Upper lobe of left lung (tissue), 6 donors: ENCODE measurements around the gene ACP4. TPM values are rescaled to one million over a fixed set of nuclear protein-coding genes. Genes with fewer than 3 reads are reported as not detected.
"Not testable (repeated sequence)": the region's sequence is repeated elsewhere in the genome, so short reads cannot be mapped to it uniquely, and the experiment has no call there.

ENCODE experiments used
- ATAC-seq, 2 donors: fragments of 200-7000 bp; cut with Tn5 transposase; one replicate each; pipeline ENCODE4 v1.9.1; 2022; ENCODE audit warnings: mild to moderate bottlenecking in 2 of 2, moderate library complexity in 2 of 2; ENCODE audit not compliant: low FRiP score in 2 of 2
- DNase-seq, 2 donors: peaks; one replicate each; pipeline ENCODE4 v3.0.0-alpha.2; 2019 to 2020
- H3K27ac ChIP-seq, 4 donors: fragments of 200-600 bp; sonication (generic); one replicate each; pipeline ENCODE4 v1.5.1; 2016 to 2019
- H3K27me3 ChIP-seq, 4 donors: fragments of 200-600 bp; sonication (generic); one replicate each; pipeline ENCODE4 v1.5.1; 2017 to 2019
- H3K36me3 ChIP-seq, 4 donors: fragments of 200-600 bp; sonication (generic); one replicate each; pipeline ENCODE4 v1.5.1; 2016 to 2019
- H3K4me1 ChIP-seq, 4 donors: fragments of 200-600 bp; sonication (generic); one replicate each; pipeline ENCODE4 v1.5.1; 2018 to 2019
- H3K4me3 ChIP-seq, 4 donors: fragments of 200-600 bp; sonication (generic); one replicate each; pipeline ENCODE4 v1.5.1; 2017 to 2019; ENCODE audit warnings: mild to moderate bottlenecking in 2 of 4, moderate library complexity in 1 of 4
- H3K9me3 ChIP-seq, 4 donors: fragments of 200-600 bp; sonication (generic); one replicate each; pipeline ENCODE4 v1.5.1; 2018 to 2019
- EP300 ChIP-seq, 4 donors: sonication (generic); formaldehyde crosslinking; IDR thresholded peaks; one replicate each; pipeline ENCODE4 v1.5.1; 2017; ENCODE audit warnings: antibody characterized with exemption in 4 of 4, control low read depth in 2 of 4
- POLR2A ChIP-seq, 4 donors: fragments of 450-650 bp; IDR thresholded peaks; one replicate each; pipeline ENCODE4 v1.5.1; 2016 to 2017; ENCODE audit warnings: antibody characterized with exemption in 4 of 4, mild to moderate bottlenecking in 2 of 4
- POLR2AphosphoS5 ChIP-seq, 2 donors: sonication (generic); formaldehyde crosslinking; IDR thresholded peaks; one replicate each; pipeline ENCODE4 v1.5.1; 2017; ENCODE audit warnings: antibody characterized with exemption in 2 of 2
- WGBS, 2 donors: methylation state at CpG; one replicate each; pipeline ENCODE4 v1.1.5; 2017 to 2018; 5-methylcytosine and 5-hydroxymethylcytosine counted together
- total RNA-seq, 6 donors: library from RNA; depleted of rRNA in 4 of 6; stranded (reverse); fragments of >200 nt in 4 of 6; gene quantifications; one replicate each; pipeline versions ENCODE4 v1.1.0 to v1.2.1, GENCODE V29; 2016 to 2021
- TF ChIP-seq, protein P1 (sequence below), 6 experiments: fragments of 450-650 bp in 4 of 6; fragments of 200-600 bp in 2 of 6; sonication (generic) in 2 of 6; IDR thresholded peaks; one replicate each; pipeline ENCODE4 v1.5.1; 2016 to 2019; ENCODE audit warnings: antibody characterized with exemption in 6 of 6
- donor health status: DM: no; HTN: no; CAD: no; lungs with moderate emphysema.
- donor health status: DM: no; HTN: yes; CAD: no; lungs with severe emphysema.

The ACP4 gene
- total RNA-seq, 6 donors from 2014 or later: not detected

GRCh38 chr19:50803633-50804419, 13.6 kb downstream of the ACP4 start:
- Histone ChIP-seq H3K4me1 (peaks cover 13 to 25% (median 20%) of the 10 kb centered on the region in 4 donors), H3K27me3 (no peaks in the 10 kb centered on the region), H3K9me3 (no peaks in the 10 kb centered on the region), H3K36me3 (peaks cover 4 to 26% (median 16%) of the 10 kb centered on the region in 4 donors), H3K4me3 (peak overlapping the region; percentile 85 to 100 (median 94)), H3K27ac (peak overlapping the region; percentile 89 to 97 (median 96))
- peak in 1 of 2 donors; percentile 2 for ATAC-seq
- TF ChIP-seq, protein P1, sequence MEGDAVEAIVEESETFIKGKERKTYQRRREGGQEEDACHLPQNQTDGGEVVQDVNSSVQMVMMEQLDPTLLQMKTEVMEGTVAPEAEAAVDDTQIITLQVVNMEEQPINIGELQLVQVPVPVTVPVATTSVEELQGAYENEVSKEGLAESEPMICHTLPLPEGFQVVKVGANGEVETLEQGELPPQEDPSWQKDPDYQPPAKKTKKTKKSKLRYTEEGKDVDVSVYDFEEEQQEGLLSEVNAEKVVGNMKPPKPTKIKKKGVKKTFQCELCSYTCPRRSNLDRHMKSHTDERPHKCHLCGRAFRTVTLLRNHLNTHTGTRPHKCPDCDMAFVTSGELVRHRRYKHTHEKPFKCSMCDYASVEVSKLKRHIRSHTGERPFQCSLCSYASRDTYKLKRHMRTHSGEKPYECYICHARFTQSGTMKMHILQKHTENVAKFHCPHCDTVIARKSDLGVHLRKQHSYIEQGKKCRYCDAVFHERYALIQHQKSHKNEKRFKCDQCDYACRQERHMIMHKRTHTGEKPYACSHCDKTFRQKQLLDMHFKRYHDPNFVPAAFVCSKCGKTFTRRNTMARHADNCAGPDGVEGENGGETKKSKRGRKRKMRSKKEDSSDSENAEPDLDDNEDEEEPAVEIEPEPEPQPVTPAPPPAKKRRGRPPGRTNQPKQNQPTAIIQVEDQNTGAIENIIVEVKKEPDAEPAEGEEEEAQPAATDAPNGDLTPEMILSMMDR (IDR thresholded peaks at IDR 0.05): no peak
- no peak for TF ChIP-seq POLR2A (IDR thresholded peaks at IDR 0.05)
- TF ChIP-seq EP300 (IDR thresholded peaks at IDR 0.05): no peak
- TF ChIP-seq POLR2AphosphoS5 (IDR thresholded peaks at IDR 0.05): no peak
- peak in 1 of 2 donors; percentile 88 for DNase-seq
- 0 to 1% methylated on average over 39 to 40 of the region's 40 CpGs for WGBS, 2 donors

GRCh38 chr19:50804420-50805272, 14.4 kb downstream of the ACP4 start:
- ATAC-seq (peak; percentile 99), DNase-seq (peak; percentile 96 to 99)
- WGBS, 2 donors: 0 to 3% methylated on average over 17 to 62 of the region's 62 CpGs
- peaks cover 4 to 18% (median 9%) of the 10 kb centered on the region in 4 donors for H3K36me3 ChIP-seq
- H3K27ac ChIP-seq: peak overlapping the region; percentile 89 to 97 (median 96)
- peak; percentile 63 to 66 for TF ChIP-seq POLR2AphosphoS5 (IDR thresholded peaks at IDR 0.05)
- peak; percentile 8 to 83 (median 64) for TF ChIP-seq POLR2A (IDR thresholded peaks at IDR 0.05)
- TF ChIP-seq, protein P1 (IDR thresholded peaks at IDR 0.05): peak in 3 of 6 experiments; percentile 8 to 30 (median 10)
- TF ChIP-seq EP300 (IDR thresholded peaks at IDR 0.05): no peak
- H3K27me3 ChIP-seq: no peaks in the 10 kb centered on the region
- peaks cover 13 to 25% (median 20%) of the 10 kb centered on the region in 4 donors for H3K4me1 ChIP-seq
- peak overlapping the region; percentile 85 to 100 (median 94) for H3K4me3 ChIP-seq
- H3K9me3 ChIP-seq: no peaks in the 10 kb centered on the region

DNA sequence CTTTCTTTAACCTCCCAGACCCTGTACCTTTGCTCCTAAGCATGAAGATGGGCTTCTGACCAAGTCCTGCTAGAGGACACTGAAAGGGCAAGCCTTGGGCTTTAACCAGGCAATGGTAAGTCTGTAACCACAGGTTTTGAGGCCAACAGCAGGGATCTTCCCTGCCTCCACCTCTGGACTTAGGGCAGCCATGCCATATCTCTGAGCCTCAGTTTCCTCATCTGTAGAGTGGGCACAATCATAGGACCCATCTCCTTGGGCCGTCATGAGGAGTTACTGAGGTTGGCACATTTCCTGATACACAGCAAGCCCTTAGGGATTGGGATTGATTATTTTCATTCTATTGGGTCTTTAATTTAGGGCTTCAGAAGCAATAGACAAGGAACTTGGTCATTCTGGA, 18.6 kb downstream of the ACP4 start:
- no peaks in the 10 kb centered on the region for H3K27me3 ChIP-seq
- 63% methylated on average over 1 of the region's 1 CpG; no CpG with 5 or more reads in 1 of the 2 donors for WGBS, 2 donors
- H3K4me1 ChIP-seq: peaks cover 0 to 10% (median 7%) of the 10 kb centered on the region in 4 donors
- DNase-seq (no peak), ATAC-seq (no peak)
- TF ChIP-seq EP300 (IDR thresholded peaks at IDR 0.05) (no peak), POLR2A (IDR thresholded peaks at IDR 0.05) (no peak), POLR2AphosphoS5 (IDR thresholded peaks at IDR 0.05) (no peak)
- TF ChIP-seq, protein P1 (IDR thresholded peaks at IDR 0.05): no peak
- no peak overlapping the region for H3K27ac ChIP-seq
- no peaks in the 10 kb centered on the region for H3K9me3 ChIP-seq
- no peak overlapping the region for H3K4me3 ChIP-seq
- H3K36me3 ChIP-seq: no peaks in the 10 kb centered on the region

DNA sequence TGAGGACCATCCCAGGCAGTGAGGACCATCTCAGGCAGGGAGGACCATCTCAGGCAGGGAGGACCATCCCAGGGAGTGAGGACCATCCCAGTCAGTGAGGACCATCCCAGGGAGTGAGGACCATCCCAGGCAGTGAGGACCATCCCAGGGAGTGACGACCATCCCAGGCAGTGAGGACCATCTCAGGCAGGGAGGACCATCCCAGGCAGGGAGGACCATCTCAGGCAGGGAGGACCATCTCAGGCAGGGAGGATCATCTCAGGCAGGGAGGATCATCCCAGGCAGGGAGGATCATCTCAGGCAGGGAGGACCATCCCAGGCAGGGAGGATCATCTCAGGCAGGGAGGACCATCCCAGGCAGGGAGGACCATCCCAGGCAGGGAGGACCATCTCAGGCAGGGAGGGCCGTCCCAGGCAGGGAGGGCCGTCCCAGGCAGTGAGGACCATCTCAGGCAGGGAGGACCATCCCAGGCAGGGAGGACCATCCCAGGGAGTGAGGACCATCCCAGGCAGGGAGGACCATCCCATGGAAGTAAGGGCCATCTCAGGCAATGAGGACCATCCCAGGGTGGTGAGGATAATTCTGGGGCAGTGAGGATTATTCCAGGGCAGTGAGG, 21.5 kb downstream of the ACP4 start:
- no CpG with 5 or more reads among the region's 3 CpGs for WGBS, 2 donors

GRCh38 chr19:50812474-50812873, 22.3 kb downstream of the ACP4 start:
- Histone ChIP-seq H3K4me1 (no peaks in the 10 kb centered on the region), H3K36me3 (no peaks in the 10 kb centered on the region), H3K4me3 (no peak overlapping the region), H3K27ac (no peak overlapping the region), H3K27me3 (no peaks in the 10 kb centered on the region), H3K9me3 (no peaks in the 10 kb centered on the region)
- WGBS, 2 donors: 70 to 83% methylated on average over 2 to 3 of the region's 3 CpGs
- DNase-seq (no peak), ATAC-seq (no peak)
- TF ChIP-seq POLR2A (IDR thresholded peaks at IDR 0.05) (no peak), EP300 (IDR thresholded peaks at IDR 0.05) (no peak), POLR2AphosphoS5 (IDR thresholded peaks at IDR 0.05) (no peak)
- TF ChIP-seq, protein P1 (IDR thresholded peaks at IDR 0.05): no peak

More for the DNA sequence above, 21.5 kb downstream of the ACP4 start:
- H3K4me1 ChIP-seq, H3K27me3 ChIP-seq, H3K4me3 ChIP-seq, DNase-seq, H3K36me3 ChIP-seq, H3K27ac ChIP-seq, ATAC-seq, H3K9me3 ChIP-seq: not testable (repeated sequence)
